A673 (cell line): ENCODE results near the gene GTF3C5. TPM values are rescaled to one million over a fixed set of nuclear protein-coding genes. Genes with fewer than 3 reads are reported as not detected.

Experiments
- BruUV-seq: library from RNA; stranded (reverse); fragments of 400-500 nt; replicated peaks from 2 replicates; lab custom pipeline; 2021; lab: Mats Ljungman, UMichigan
- CTCF ChIA-PET: fragments of 300-600 bp; sonication (Branson Sonifier 250); formaldehyde crosslinking; loops from one replicate; lab custom pipeline; 2022; ENCODE audit warnings: antibody characterized with exemption; lab: Charles Lee
- POLR2A ChIA-PET: fragments of 300-600 bp; sonication (Branson Sonifier 250); formaldehyde crosslinking; loops from one replicate; lab custom pipeline; 2022; ENCODE audit warnings: antibody characterized with exemption; ENCODE audit not compliant: low non-redundant PET; lab: Charles Lee
- DNase-seq: peaks from one replicate; pipeline ENCODE4 v3.0.0-alpha.2; 2015; ENCODE audit warnings: low spot score
- H3K27ac ChIP-seq: fragments of 200-600 bp; sonication (generic); 2 replicates; pipeline ENCODE4 v1.5.1; 2016; ENCODE audit warnings: mixed run types, low read depth, mild to moderate bottlenecking, mixed read lengths, antibody characterized with exemption, low read length; ENCODE audit not compliant: poor library complexity, severe bottlenecking
- H3K27me3 ChIP-seq: fragments of 200-600 bp; sonication (generic); replicated peaks from 2 replicates; pipeline ENCODE4 v1.6.1; 2017; ENCODE audit warnings: mixed run types, low read depth, mild to moderate bottlenecking, mixed read lengths, antibody characterized with exemption, low read length; ENCODE audit not compliant: insufficient read depth, poor library complexity
- H3K36me3 ChIP-seq: fragments of 200-600 bp; sonication (generic); 2 replicates; pipeline ENCODE4 v1.6.1; 2016; ENCODE audit warnings: mixed run types, mild to moderate bottlenecking, mixed read lengths, antibody characterized with exemption, low read length; ENCODE audit not compliant: insufficient read depth, poor library complexity, severe bottlenecking
- H3K4me1 ChIP-seq: fragments of 200-600 bp; sonication (generic); 2 replicates; pipeline ENCODE4 v1.6.1; 2017; ENCODE audit warnings: mixed run types, mild to moderate bottlenecking, mixed read lengths, antibody characterized with exemption, low read length; ENCODE audit not compliant: insufficient read depth, poor library complexity, severe bottlenecking
- H3K4me3 ChIP-seq: fragments of 200-600 bp; sonication (generic); 2 replicates; pipeline ENCODE4 v1.5.1; 2016; ENCODE audit warnings: low read depth, mixed run types, mild to moderate bottlenecking, mixed read lengths, low read length; ENCODE audit not compliant: poor library complexity, severe bottlenecking
- H3K9me3 ChIP-seq: fragments of 200-600 bp; sonication (generic); 2 replicates; pipeline ENCODE4 v1.6.1; 2016; ENCODE audit warnings: mixed run types, low read depth, mild to moderate bottlenecking, mixed read lengths, antibody characterized with exemption, low read length; ENCODE audit not compliant: poor library complexity, severe bottlenecking
- CTCF ChIP-seq: fragments of 300-800, 200-600 bp; sonication (generic); conservative IDR thresholded peaks from 2 replicates; pipeline ENCODE4 v1.5.1; 2017; ENCODE audit warnings: low read depth, mild to moderate bottlenecking, antibody characterized with exemption, low read length, moderate library complexity, mixed read lengths
- EZH2 ChIP-seq: fragments of 200-600 bp; sonication (generic); IDR thresholded peaks from 2 replicates; pipeline ENCODE4 v1.6.1; 2017; ENCODE audit warnings: borderline replicate concordance, low read depth, mild to moderate bottlenecking, mixed read lengths, antibody characterized with exemption, low read length; ENCODE audit not compliant: poor library complexity, severe bottlenecking
- intact Hi-C: fragments of 100-400 bp; cut with micrococcal nuclease; formaldehyde crosslinking; loops from one replicate; pipeline ENCODE4 v1.10.0; 2022; ENCODE audit not compliant: unreplicated experiment
- total RNA-seq: library from RNA; stranded (reverse); gene quantifications from 2 replicates; pipeline ENCODE4 v1.2.3, GENCODE V29; 2021

GTF3C5 gene
- total RNA-seq, 1 experiment from 2014 or later = 99.9 TPM

- H3K4me3 ChIP-seq = peak overlapping the region; percentile 83
- H3K27me3 ChIP-seq = no peaks in the 10 kb centered on the region
- DNase-seq = no peak
- intact Hi-C loops = no loop called here
- H3K36me3 ChIP-seq = no peaks in the 10 kb centered on the region
- ChIA-PET POLR2A (interaction anchor here (0.5 to 0.8 kb wide), 2 partner anchors 61 to 85 kb away, joined by 3 to 4 read pairs; no protein-coding TSS in a partner anchor), CTCF (interaction anchor here (0.6 to 2.2 kb wide), 3 partner anchors 8 to 1245 kb away, joined by 3 to 15 read pairs (median 5); no protein-coding TSS in a partner anchor)
- no peaks in the 10 kb centered on the region for H3K4me1 ChIP-seq
- H3K9me3 ChIP-seq = no peaks in the 10 kb centered on the region
- TSS peak; percentile 95 for BruUV-seq
- TF ChIP-seq EZH2 (no peak), CTCF (no peak)
- H3K27ac ChIP-seq = peak overlapping the region; percentile 81
These were observed 842 bp upstream of the GTF3C5 start for GRCh38 chr9:133029994-133030316.

GRCh38 chr9:133031130-133031422, 279 bp downstream of the GTF3C5 start:
- POLR2A ChIA-PET = no interaction called here
- no TSS peak for BruUV-seq
- H3K4me1 ChIP-seq = no peaks in the 10 kb centered on the region
- peak overlapping the region; percentile 83 for H3K4me3 ChIP-seq
- intact Hi-C loops = no loop called here
- no peaks in the 10 kb centered on the region for H3K36me3 ChIP-seq
- DNase-seq = no peak
- H3K27ac ChIP-seq = peak overlapping the region; percentile 81
- H3K27me3 ChIP-seq = no peaks in the 10 kb centered on the region
- CTCF ChIA-PET = interaction anchor here (1.6 to 2.2 kb wide), 2 partner anchors 9 to 113 kb away, joined by 5 to 15 read pairs; no protein-coding TSS in a partner anchor
- TF ChIP-seq CTCF (no peak), EZH2 (no peak)
- H3K9me3 ChIP-seq = no peaks in the 10 kb centered on the region

- peak overlapping the region; percentile 81 for H3K27ac ChIP-seq
These were observed 707 bp downstream of the GTF3C5 start for GRCh38 chr9:133031496-133031911.

More at GRCh38 chr9:133031496-133031911, 707 bp downstream of the GTF3C5 start:
- Histone ChIP-seq H3K36me3 (no peaks in the 10 kb centered on the region), H3K4me3 (peak overlapping the region; percentile 83), H3K4me1 (no peaks in the 10 kb centered on the region), H3K9me3 (no peaks in the 10 kb centered on the region), H3K27me3 (no peaks in the 10 kb centered on the region)
- POLR2A ChIA-PET = no interaction called here
- BruUV-seq = no TSS peak
- TF ChIP-seq EZH2 = no peak
- TF ChIP-seq CTCF = no peak
- CTCF ChIA-PET = interaction anchor here (1.6 to 2.2 kb wide), 2 partner anchors 9 to 113 kb away, joined by 5 to 15 read pairs; no protein-coding TSS in a partner anchor
- intact Hi-C loops = no loop called here
- DNase-seq = peak; percentile 31
